Ishikawa (cell line): Measurements from ENCODE around the gene CARMIL1.

Source experiments
- EGR1 ChIP-seq: IDR thresholded peaks from 2 replicates; pipeline ENCODE4 v1.6.1; 2012
- EP300 ChIP-seq: IDR thresholded peaks from 2 replicates; pipeline ENCODE4 v1.6.1; 2012; ENCODE audit warnings: borderline replicate concordance
- YY1 ChIP-seq: IDR thresholded peaks from 2 replicates; pipeline ENCODE4 v1.6.1; 2012; ENCODE audit warnings: low read depth

DNA sequence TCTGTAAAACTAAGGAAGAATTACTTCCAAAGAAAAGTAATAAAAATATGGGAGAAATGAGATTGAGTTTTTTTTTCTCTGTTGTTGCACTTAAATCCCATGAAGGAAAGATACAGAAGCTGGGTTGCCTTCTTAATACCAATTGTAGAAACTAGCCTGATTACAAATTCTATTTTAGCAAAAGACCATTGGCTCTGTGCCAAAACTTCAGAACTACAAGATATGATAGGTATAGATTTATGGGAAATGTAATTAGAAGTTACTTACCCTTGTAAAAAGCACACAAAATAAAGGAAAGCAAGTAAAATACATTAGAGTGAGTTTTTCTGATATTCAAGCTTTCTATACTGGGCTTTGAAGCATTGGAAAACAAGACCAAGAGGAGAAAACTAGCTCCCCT lies 299.4 kb downstream of the CARMIL1 start:
- TF ChIP-seq EP300 (no peak), YY1 (no peak), EGR1 (no peak)
